Measurements from ENCODE around the gene GIGYF1.

Gene GIGYF1

GRCh38 chr7:100678291-100678984 lies 15.6 kb downstream of the GIGYF1 start:
- POLR2A ChIA-PET = no interaction called here
- CTCF ChIA-PET = interaction anchor here (1.1 to 8.9 kb wide), 4 partner anchors 13 to 50 kb away, joined by 3 to 106 read pairs (median 10); partner anchors contain the start of gene POP7
- no peak for TF ChIP-seq CTCF (IDR thresholded peaks at IDR 0.05; ENCODE audit: control extremely low read depth, extremely low read depth, low read depth, missing control alignments)
- no peak for DNase-seq (ENCODE audit: extremely low spot score)

- ChIA-PET POLR2A (interaction anchor here (0.8 kb wide), 1 partner anchor 241 kb away, joined by 3 read pairs; the partner anchor contains the start of gene PPP1R35), CTCF (interaction anchor here (0.6 to 8.9 kb wide), 6 partner anchors 14 to 1166 kb away, joined by 3 to 106 read pairs (median 4); partner anchors contain the start of gene POP7)
- no peak for TF ChIP-seq CTCF (IDR thresholded peaks at IDR 0.05; ENCODE audit: control extremely low read depth, extremely low read depth, low read depth, missing control alignments)
- DNase-seq (ENCODE audit: extremely low spot score) = no peak
These were observed 16.5 kb downstream of the GIGYF1 start for GRCh38 chr7:100677308-100678267.

- ChIA-PET CTCF (interaction anchor here (0.6 to 8.9 kb wide), 5 partner anchors 14 to 1165 kb away, joined by 3 to 106 read pairs (median 4); partner anchors contain the start of gene POP7), POLR2A (interaction anchor here (0.8 kb wide), 1 partner anchor 240 kb away, joined by 3 read pairs; the partner anchor contains the start of gene PPP1R35)
- TF ChIP-seq CTCF (IDR thresholded peaks at IDR 0.05; ENCODE audit: control extremely low read depth, extremely low read depth, low read depth, missing control alignments) = no peak
- DNase-seq (ENCODE audit: extremely low spot score) = no peak
These were observed 17.3 kb downstream of the GIGYF1 start for GRCh38 chr7:100676501-100677306.

GRCh38 chr7:100675581-100676350 lies 18.3 kb downstream of the GIGYF1 start:
- POLR2A ChIA-PET = no interaction called here
- CTCF ChIA-PET = interaction anchor here (1.8 to 8.9 kb wide), 3 partner anchors 15 to 30 kb away, joined by 10 to 106 read pairs (median 16); partner anchors contain the start of gene POP7
- peak; percentile 83 for DNase-seq (ENCODE audit: extremely low spot score)
- TF ChIP-seq CTCF (IDR thresholded peaks at IDR 0.05; ENCODE audit: control extremely low read depth, extremely low read depth, low read depth, missing control alignments) = no peak

- POLR2A ChIA-PET = interaction anchor here (0.6 kb wide), 2 partner anchors 569 to 1266 kb away, joined by 5 to 12 read pairs; partner anchors contain the start of gene BUD31
- TF ChIP-seq CTCF (IDR thresholded peaks at IDR 0.05; ENCODE audit: control extremely low read depth, extremely low read depth, low read depth, missing control alignments) = no peak
- DNase-seq (ENCODE audit: extremely low spot score) = no peak
- CTCF ChIA-PET = interaction anchor here (0.6 to 1.8 kb wide), 4 partner anchors 17 to 268 kb away, joined by 3 to 10 read pairs (median 6); partner anchors contain the start of genes POP7 and SLC12A9
These were observed 19.0 kb downstream of the GIGYF1 start for GRCh38 chr7:100675105-100675451.
